OCI-LY7 (cell line): ENCODE measurements around the gene GBE1. TPM values are rescaled to one million over a fixed set of nuclear protein-coding genes. Genes with fewer than 3 reads are reported as not detected.

Experiments
- BruUV-seq: library from RNA; stranded (reverse); fragments of 400-500 nt; replicated peaks from 2 replicates; lab custom pipeline; 2021; lab: Mats Ljungman, UMichigan
- CTCF ChIA-PET: fragments of 300-600 bp; sonication (Branson Sonifier 250); formaldehyde crosslinking; loops from one replicate; lab custom pipeline; 2022; ENCODE audit warnings: antibody characterized with exemption; ENCODE audit not compliant: unreplicated experiment; lab: Charles Lee
- POLR2A ChIA-PET: fragments of 300-600 bp; sonication (Branson Sonifier 250); formaldehyde crosslinking; loops from one replicate; lab custom pipeline; 2022; ENCODE audit warnings: antibody characterized with exemption; lab: Charles Lee
- DNase-seq: peaks from one replicate; pipeline ENCODE4 v3.0.0-alpha.2; 2015; ENCODE audit warnings: low spot score
- H2AFZ ChIP-seq: fragments of 200-600 bp; sonication (generic), shearing (Covaris generic); 2 replicates; pipeline ENCODE4 v1.6.1; 2014; ENCODE audit warnings: mild to moderate bottlenecking, antibody characterized with exemption, low read length, moderate library complexity
- H3K27ac ChIP-seq: fragments of 200-600 bp; sonication (generic); 2 replicates; pipeline ENCODE4 v1.5.1; 2014; ENCODE audit warnings: mixed run types, low read depth, mild to moderate bottlenecking, moderate library complexity, low read length, inconsistent platforms; ENCODE audit not compliant: poor library complexity, severe bottlenecking
- H3K36me3 ChIP-seq: fragments of 200-600 bp; sonication (generic); 2 replicates; pipeline ENCODE4 v1.6.1; 2014; ENCODE audit warnings: mild to moderate bottlenecking, antibody characterized with exemption, low read length, moderate library complexity, mixed read lengths; ENCODE audit not compliant: insufficient read depth
- H3K4me1 ChIP-seq: fragments of 200-600 bp; sonication (generic); 2 replicates; pipeline ENCODE4 v1.5.1; 2014; ENCODE audit warnings: mild to moderate bottlenecking, low read length; ENCODE audit not compliant: insufficient read depth, poor library complexity, severe bottlenecking
- H3K4me2 ChIP-seq: fragments of 200-600 bp; sonication (generic); 2 replicates; pipeline ENCODE4 v1.6.1; 2014; ENCODE audit warnings: mild to moderate bottlenecking, low read length
- H3K4me3 ChIP-seq: fragments of 200-600 bp; sonication (generic); 2 replicates; pipeline ENCODE4 v1.5.1; 2014; ENCODE audit warnings: mild to moderate bottlenecking, low read depth, low read length; ENCODE audit not compliant: poor library complexity, severe bottlenecking
- H3K79me2 ChIP-seq: fragments of 200-600 bp; sonication (generic); 2 replicates; pipeline ENCODE4 v1.6.1; 2016; ENCODE audit warnings: low read depth, mild to moderate bottlenecking, low read length, moderate library complexity, mixed read lengths; ENCODE audit not compliant: insufficient read depth
- H3K9me2 ChIP-seq: fragments of 200-600 bp; sonication (generic); 2 replicates; pipeline ENCODE4 v1.6.1; 2016; ENCODE audit warnings: mild to moderate bottlenecking, low read length, mixed read lengths; ENCODE audit not compliant: insufficient read depth
- H3K9me3 ChIP-seq: fragments of 200-600 bp; sonication (generic); 2 replicates; pipeline ENCODE4 v1.6.1; 2014; ENCODE audit warnings: mild to moderate bottlenecking, mixed run types, low read length, mixed read lengths
- H4K20me1 ChIP-seq: fragments of 200-600 bp; sonication (generic); 2 replicates; pipeline ENCODE4 v1.6.1; 2014; ENCODE audit warnings: mild to moderate bottlenecking, antibody characterized with exemption, low read length, moderate library complexity, mixed read lengths; ENCODE audit not compliant: insufficient read depth
- CTCF ChIP-seq: fragments of 200-600 bp; sonication (generic); conservative IDR thresholded peaks from 2 replicates; pipeline ENCODE4 v1.5.1; 2014; ENCODE audit warnings: mild to moderate bottlenecking, antibody characterized with exemption, low read length, moderate library complexity, mixed read lengths
- EZH2phosphoT487 ChIP-seq: fragments of 200-600 bp; sonication (generic); IDR thresholded peaks from 2 replicates; pipeline ENCODE4 v1.6.1; 2018; ENCODE audit warnings: low read depth, borderline replicate concordance, mild to moderate bottlenecking, mixed run types, antibody characterized with exemption, low read length, moderate library complexity, mixed read lengths
- intact Hi-C: fragments of 100-400 bp; cut with micrococcal nuclease; formaldehyde crosslinking; loops from one replicate; pipeline ENCODE4 v1.10.0; 2022; ENCODE audit not compliant: unreplicated experiment
- total RNA-seq, 2 experiments: library from RNA; depleted of rRNA in 1 of 2; stranded (reverse); fragments of >200 nt in 1 of 2; shearing (Covaris generic) in 1 of 2; gene quantifications; 2 replicates each; pipeline ENCODE4 v1.2.3, GENCODE V29; 2014 to 2022

Gene GBE1
- total RNA-seq, 2 experiments from 2014 or later: 10.7 to 24.4 TPM

- BruUV-seq: no TSS peak
- TF ChIP-seq CTCF (no peak), EZH2phosphoT487 (no peak)
- no peak overlapping the region for H3K4me3 ChIP-seq
- DNase-seq: no peak
- no peaks in the 10 kb centered on the region for H3K36me3 ChIP-seq
- no peaks in the 10 kb centered on the region for H3K9me3 ChIP-seq
- 0 out of 2 replicates have a peak, but pooled peaks cover 4% of the 10 kb centered on the region for H3K9me2 ChIP-seq
- no peak overlapping the region for H2AFZ ChIP-seq
- intact Hi-C loops: no loop called here
- no peak overlapping the region for H3K4me2 ChIP-seq
- no peaks in the 10 kb centered on the region for H3K79me2 ChIP-seq
- ChIA-PET CTCF (no interaction called here), POLR2A (no interaction called here)
- no peaks in the 10 kb centered on the region for H4K20me1 ChIP-seq
- H3K4me1 ChIP-seq: no peaks in the 10 kb centered on the region
- no peak overlapping the region for H3K27ac ChIP-seq
Measured at GRCh38 chr3:81476692-81477091, 284.8 kb downstream of the GBE1 start.

- Histone ChIP-seq H3K27ac (no peak overlapping the region), H3K9me3 (no peaks in the 10 kb centered on the region), H3K4me2 (no peak overlapping the region), H3K4me1 (no peaks in the 10 kb centered on the region), H3K9me2 (no peaks in the 10 kb centered on the region), H3K36me3 (no peaks in the 10 kb centered on the region), H2AFZ (no peak overlapping the region), H3K4me3 (no peak overlapping the region), H3K79me2 (no peaks in the 10 kb centered on the region), H4K20me1 (no peaks in the 10 kb centered on the region)
- BruUV-seq: no TSS peak
- TF ChIP-seq CTCF (no peak), EZH2phosphoT487 (no peak)
- ChIA-PET CTCF (no interaction called here), POLR2A (interaction anchor here (0.5 kb wide), 1 partner anchor 155 kb away, joined by 3 read pairs; no protein-coding TSS in a partner anchor)
- intact Hi-C loops: no loop called here
- no peak for DNase-seq
Measured at GRCh38 chr3:81472600-81473362, 288.7 kb downstream of the GBE1 start.
